Activated naive CD4-positive, alpha-beta T cell (primary cell): ENCODE results near the gene SPINT1.

Experiments used
- DNase-seq, 4 experiments: peaks; one replicate each; lab custom pipeline; 2025; lab: John Stamatoyannopoulos, UW

SPINT1 gene

GRCh38 chr15:40829115-40829514 lies 14.7 kb upstream of the SPINT1 start:
- DNase-seq, result no peak

GRCh38 chr15:40830884-40831283 lies 13.0 kb upstream of the SPINT1 start:
- no peak for DNase-seq

- DNase-seq, result no peak
Measured at GRCh38 chr15:40831861-40832260, 12.0 kb upstream of the SPINT1 start.

- DNase-seq, result no peak
Measured at GRCh38 chr15:40832903-40833302, 10.9 kb upstream of the SPINT1 start.

- no peak for DNase-seq
Measured at GRCh38 chr15:40836020-40836419, 7.8 kb upstream of the SPINT1 start.

- DNase-seq, result no peak
Measured at GRCh38 chr15:40838756-40839155, 5.1 kb upstream of the SPINT1 start.

GRCh38 chr15:40841741-40842140 lies 2.1 kb upstream of the SPINT1 start:
- DNase-seq, result no peak

- no peak for DNase-seq
Measured at GRCh38 chr15:40843261-40843884, 475 bp upstream of the SPINT1 start.

GRCh38 chr15:40844696-40845030 lies 815 bp downstream of the SPINT1 start:
- DNase-seq, result peak in 1 of 4 experiments; percentile 22

GRCh38 chr15:40845036-40845435 lies 1.2 kb downstream of the SPINT1 start:
- DNase-seq, result no peak

GRCh38 chr15:40845511-40846284 lies 1.9 kb downstream of the SPINT1 start:
- no peak for DNase-seq

- DNase-seq, result no peak
Measured at GRCh38 chr15:40846841-40847222, 3.0 kb downstream of the SPINT1 start.

- DNase-seq, result no peak
Measured at GRCh38 chr15:40847223-40847961, 3.5 kb downstream of the SPINT1 start.

- DNase-seq, result no peak
Measured at GRCh38 chr15:40850576-40851112, 6.8 kb downstream of the SPINT1 start.

GRCh38 chr15:40852529-40852928 lies 8.7 kb downstream of the SPINT1 start:
- DNase-seq, result no peak

GRCh38 chr15:40853241-40853890 lies 9.5 kb downstream of the SPINT1 start:
- DNase-seq, result no peak

GRCh38 chr15:40854161-40854560 lies 10.3 kb downstream of the SPINT1 start:
- no peak for DNase-seq

GRCh38 chr15:40855706-40856234 lies 11.9 kb downstream of the SPINT1 start:
- DNase-seq, result no peak

- no peak for DNase-seq
Measured at GRCh38 chr15:40856746-40857145, 12.9 kb downstream of the SPINT1 start.

- peak; percentile 53 to 74 (median 70) for DNase-seq
Measured at GRCh38 chr15:40857601-40858341, 13.9 kb downstream of the SPINT1 start.

- DNase-seq, result no peak
Measured at GRCh38 chr15:40858706-40859105, 14.9 kb downstream of the SPINT1 start.
